Hematopoietic multipotent progenitor cell treated with erythropoietin and hydrocortisone succinate and interleukin-3 and kit ligand, for 4 days (in vitro differentiated cells): Measurements from ENCODE around the gene ANLN.
"Not testable (repeated sequence)": the region's sequence is repeated elsewhere in the genome, so short reads cannot be mapped to it uniquely, and the experiment has no call there.

ENCODE experiments used
- DNase-seq: peaks from one replicate; pipeline ENCODE4 v3.0.0-alpha.2; 2015

ANLN gene

DNA sequence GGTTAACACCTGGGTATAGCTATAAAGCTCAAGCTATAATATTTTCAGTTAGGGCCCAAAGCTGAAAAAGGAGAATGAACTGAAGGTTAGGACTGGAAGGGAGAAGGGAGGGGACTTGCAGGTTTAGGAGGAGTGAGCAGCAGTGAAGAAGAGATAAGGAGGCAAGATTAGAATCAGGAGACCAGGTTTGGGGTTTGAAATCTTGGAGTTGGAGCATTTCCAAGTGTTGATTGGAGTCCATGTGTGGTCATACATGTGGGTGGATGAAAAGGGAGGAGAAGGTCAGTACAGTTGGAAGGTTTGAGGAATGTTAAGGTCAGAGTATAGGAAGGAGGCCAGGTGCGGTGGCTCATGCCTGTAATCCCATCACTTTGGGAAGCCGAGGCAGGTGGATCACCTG is 8.6 kb upstream of the ANLN start:
- no peak for DNase-seq

DNA sequence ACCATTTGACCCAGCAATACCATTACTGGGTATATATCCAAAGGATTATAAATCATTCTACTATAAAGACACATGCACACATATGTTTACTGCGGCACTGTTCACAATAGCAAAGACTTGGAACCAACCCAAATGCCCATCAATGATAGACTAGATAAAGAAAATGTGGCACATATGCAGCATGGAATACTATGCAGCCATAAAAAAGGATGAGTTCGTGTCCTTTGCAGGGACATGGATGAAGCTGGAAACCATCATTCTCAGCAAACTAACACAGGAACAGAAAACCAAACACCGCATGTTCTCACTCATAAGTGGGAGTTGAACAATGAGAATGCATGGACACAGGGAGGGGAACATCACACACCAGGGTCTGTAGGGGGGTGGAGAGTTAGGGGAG is 6.4 kb upstream of the ANLN start:
- not testable (repeated sequence) for DNase-seq

DNA sequence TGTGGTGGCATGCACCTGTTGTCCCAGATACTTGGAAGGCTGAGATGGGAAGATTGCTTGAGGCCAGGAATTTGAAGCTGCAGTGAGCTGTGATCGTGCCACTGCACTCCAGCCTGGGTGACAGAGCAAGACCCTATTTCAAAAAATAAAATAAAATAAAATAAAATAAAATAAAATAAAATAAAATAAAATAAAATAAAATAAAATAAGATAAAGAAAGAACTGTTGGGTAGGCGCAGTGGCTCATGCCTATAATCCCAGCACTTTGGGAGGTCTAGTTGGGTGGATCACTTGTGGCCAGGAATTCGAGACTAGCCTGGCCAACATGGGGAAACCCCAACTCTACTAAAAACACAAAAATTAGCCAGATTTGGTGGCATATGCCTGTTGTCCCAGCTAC is 4.0 kb upstream of the ANLN start:
- not testable (repeated sequence) for DNase-seq

DNA sequence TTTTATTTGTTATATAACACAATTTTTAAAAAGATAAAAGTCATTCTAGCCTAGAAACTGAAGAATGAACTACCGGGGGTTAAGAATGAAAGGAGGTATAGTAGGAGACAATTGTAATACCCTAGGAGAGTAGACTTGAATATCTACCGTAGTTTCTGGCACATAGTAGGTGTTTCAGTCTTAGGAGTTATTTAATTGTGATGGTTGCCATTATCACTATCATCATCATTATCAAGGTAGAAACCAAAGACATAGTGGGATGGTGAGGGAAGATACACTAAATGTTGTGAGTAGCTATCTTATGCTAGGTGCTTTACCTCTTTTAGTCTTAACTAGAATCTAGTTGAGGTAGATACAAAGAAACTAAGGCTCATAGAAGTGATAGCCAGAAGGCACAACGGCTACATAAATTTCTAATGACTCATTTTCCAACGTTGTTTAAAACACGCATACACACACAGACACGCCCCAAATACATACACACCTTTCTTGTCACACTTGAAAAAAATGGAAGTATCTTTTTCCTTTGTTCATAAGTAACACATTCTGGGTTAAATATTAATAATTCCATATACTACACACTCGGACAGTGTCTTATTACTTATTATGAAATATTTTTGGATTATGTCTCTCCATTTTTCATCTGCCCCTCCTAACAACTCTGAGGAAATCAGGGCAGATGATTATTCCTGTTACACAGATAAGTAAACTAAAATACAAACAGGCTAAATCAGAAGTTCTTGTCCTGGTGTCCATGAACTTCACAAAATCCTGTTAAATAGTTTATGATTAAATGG is 2.0 kb upstream of the ANLN start:
- no peak for DNase-seq

DNA sequence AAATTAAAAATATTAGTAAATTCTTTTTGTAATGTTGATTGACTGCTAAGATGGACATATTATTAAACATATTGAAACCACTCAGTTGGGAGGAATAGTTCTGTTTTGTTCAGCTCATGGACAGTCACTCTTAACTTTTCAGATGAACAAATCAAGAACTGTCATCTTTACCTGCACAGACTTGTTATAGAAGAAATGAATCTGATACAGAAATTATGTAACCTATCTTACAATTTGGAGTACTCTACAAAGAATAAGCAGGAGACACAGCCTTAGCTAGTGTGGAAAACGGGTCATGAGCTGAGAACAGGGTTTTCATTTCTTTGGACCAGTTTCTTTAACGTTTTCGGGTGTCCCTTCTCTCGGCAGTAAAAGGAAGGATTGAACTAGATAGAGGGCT is 1.2 kb upstream of the ANLN start:
- no peak for DNase-seq

DNA sequence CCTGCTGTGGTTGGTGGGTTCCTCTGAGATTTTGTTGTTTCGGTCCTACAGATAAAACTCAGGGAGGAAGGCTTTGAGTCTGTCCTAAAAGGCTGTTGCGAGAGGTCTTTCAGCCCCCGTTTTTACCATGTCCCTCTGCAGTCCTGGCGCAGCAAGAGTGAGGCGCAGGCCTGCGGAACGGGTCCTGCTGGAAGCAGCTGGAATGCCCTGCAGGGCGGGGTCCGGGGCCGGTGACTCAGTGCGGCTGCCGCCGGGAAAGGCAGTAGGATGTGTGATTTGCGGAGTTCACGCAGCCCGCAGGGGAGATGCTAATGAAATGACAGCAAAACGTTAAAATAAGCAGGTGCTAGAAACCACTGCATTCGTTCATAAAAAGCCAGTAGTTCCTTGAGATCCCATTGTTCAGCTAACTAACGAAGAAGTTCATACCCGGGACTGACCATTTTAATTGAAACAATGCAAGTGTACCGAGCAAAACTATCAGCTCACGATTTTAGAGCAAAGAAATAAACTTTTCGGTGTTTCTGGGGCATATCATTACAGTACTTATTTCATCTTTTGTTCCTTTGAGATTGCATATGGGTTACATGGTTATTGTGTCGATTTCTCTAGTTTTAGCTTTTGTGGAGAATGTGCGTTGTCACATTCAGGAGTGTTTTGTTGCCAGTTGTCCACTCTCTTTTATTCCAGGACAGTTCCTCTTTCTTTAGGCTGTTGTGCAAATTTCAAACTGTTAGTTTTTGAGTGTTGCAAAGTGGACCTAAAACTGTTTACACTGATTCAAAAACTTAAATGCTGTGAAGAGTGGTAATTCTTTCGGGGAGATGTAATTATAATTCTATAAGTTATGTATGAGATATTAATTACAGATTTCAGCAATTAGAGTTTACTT is 783 bp downstream of the ANLN start:
- peak; percentile 84 for DNase-seq

DNA sequence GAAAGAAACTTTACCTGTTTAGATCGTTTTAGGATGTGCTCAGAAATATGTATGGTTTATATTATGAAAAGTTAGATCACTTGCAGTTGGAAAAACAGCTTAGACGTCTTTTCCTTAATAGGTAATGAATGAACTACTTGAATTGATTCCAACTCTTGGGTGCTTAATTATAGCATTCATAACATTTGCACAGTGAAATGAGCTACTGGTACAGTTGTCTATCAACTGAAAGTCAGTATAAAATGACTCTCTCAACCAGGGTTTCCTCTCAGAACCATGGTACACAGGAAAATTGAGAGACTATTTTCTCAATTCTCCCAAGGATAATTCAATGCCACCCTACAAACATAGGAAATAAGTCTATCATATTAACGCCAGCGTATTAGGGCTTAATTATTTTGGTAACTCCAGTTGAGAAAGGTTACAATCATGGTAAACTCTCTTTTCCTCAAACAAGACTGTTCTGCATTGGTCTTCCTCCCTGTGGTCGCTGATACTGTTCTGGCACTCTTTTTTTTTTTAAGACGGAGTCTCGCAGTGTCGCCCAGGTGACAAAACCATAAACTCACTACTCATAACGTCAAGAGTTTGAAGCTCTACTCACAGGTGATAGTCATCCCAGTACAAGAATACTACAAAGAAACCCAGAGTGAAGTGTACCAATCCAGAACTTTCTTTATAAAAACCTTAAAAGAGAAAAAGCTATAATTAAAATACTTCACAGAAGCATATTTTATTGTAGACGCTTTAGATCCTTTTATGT is 2.0 kb downstream of the ANLN start:
- DNase-seq: peak; percentile 56

DNA sequence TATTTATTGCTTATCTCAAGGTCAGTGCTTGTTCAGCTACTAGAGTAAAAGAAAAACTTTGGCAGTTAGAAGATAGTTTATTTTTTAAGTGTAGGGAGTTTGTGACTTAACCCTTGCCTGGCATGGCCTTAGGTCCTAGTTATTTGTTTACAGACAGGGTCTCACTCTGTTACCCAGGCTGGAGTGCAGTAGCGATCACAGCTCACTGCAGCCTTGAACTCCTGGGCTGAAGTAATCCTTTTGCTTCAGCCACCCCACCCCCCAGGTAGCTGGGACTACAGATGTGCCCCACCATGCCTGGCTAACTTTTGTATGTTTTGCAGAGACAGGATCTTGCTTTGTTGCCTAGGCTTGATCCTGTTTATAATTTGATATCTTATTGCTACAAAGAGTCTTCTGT is 4.2 kb downstream of the ANLN start:
- no peak for DNase-seq

DNA sequence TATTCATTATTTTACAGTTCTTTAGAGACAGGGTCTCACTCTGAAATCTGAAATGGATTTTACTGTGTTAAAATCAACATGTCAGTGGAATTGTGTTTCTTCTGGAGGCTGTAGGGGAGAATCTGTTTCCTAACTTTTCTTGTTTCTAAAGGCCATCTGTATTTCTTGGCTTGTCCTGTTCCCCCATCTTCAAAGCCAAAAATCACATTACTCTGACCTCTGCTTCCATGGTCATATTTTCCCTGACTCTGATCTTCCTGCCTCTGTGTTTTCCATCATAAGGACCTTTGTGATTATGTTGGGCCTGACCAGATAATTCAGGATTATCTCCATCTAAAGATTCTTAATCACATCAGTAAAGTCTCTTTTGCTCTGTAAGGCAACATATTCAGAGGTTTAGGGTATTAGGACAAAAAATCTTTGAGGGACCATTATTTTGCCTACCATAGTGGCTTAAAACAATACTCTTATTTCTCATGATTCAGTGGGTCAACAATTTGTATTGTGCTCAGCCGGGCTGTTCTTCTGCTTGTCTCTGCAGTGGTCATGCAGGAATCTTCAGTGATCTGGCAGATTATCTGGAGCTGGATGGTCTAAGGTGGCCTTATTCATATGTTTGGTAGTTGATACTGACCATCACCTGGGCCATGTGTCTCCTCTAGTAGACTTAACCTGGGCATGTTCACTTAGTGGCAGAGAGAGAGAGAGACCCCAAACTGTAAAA is 5.7 kb downstream of the ANLN start:
- no peak for DNase-seq

DNA sequence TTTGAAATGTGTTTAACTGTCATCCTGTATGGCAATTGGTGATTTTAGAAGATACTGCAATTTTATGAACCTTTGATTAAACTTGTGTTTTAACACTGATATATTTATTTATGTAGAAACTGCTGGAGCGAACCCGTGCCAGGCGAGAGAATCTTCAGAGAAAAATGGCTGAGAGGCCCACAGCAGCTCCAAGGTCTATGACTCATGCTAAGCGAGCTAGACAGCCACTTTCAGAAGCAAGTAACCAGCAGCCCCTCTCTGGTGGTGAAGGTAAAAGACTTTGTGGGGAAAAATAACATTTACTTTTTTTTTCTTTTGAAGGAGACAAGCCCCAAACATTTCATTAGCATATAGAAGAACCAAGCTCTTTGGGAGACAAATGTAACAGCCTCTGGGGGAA is 6.5 kb downstream of the ANLN start:
- no peak for DNase-seq

DNA sequence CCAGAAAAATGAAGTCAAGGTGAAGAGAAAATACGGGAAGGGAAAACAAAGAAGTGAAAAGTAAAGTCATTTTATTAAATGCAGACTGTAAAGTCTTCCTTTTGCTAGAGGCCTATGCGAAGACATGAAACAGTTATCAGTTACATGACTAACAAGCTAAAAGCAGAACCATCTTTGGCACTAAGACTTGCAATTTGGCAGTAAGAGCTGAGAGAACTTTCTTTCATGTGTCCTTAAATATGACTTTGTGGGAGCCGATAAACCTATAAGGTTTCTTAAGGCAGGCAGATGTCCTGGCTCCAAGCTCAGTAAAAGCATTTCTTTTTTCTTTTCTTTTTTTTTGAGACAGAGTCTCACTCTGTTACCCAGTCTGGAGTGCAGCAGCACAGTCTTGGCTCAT is 10.4 kb downstream of the ANLN start:
- DNase-seq: no peak

DNA sequence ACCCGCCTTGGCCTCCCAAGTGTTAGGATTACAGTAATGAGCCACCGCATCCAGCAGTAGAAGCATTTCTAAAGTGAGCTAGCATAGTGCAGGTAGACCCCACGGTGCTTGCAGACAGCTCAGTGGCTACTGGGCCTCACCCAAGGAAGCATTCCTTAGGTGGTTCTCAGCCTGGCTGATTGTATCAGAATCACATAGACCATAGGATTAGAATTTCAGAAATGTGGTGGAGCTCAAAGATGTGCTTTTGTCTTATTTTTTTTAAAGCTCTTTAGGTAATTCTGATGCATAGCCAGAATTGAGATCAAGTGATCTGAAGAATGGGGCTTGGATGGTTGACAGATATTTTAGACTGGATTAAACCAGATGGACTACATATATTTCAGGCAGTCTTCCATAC is 10.9 kb downstream of the ANLN start:
- no peak for DNase-seq

DNA sequence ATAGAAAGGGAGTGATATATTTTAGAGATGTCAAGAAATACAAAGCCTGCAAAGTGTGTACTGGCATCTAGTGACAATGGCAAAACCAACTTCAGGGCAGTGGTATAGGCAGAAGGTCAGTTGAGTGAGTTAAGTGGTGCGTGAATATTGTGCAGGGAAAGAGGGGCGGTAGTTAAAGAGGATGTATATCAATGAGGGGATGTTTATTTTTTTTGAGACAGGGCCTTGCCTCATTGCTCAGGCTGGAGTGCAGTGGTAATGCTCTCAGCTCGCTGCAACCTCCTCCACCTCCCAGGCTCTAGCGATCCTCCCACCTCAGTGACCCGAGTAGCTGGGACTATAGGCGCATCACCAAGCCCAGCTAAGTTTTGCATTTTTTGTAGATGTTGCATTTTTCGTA is 13.8 kb downstream of the ANLN start:
- no peak for DNase-seq

DNA sequence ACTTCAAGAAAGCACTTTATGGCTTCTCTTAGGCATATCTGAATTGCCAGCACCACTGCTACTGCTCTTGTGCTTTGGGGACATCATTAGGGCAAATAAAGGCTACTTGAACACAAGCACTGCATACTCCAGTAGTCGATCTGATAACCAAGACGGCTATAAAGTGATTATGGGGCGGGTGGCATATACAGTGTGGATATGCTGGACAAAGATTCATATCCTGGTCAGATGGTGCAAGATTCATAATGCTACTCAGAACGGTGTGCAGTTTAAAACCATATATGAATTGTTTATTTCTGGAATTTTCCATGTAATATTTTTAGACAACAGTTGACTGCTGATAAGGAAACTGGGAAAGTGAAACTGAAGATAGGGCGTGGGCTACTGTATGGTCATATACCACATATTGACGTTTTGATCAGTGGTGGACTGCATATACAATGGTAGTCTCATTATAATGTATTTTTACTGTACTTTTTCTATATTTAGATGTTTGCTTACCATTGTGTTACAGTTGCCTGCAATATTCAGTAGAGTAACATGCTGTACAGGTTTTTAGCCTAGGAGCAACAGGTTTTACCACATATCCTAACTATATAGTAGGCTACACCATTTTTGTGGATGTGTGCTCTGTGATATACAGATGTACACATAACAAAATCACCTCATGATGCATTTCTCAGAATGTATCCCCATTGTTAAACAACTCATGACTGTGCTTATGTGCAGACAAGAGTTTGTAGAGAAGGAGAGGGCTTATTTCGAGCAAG is 15.2 kb downstream of the ANLN start:
- peak; percentile 53 for DNase-seq

DNA sequence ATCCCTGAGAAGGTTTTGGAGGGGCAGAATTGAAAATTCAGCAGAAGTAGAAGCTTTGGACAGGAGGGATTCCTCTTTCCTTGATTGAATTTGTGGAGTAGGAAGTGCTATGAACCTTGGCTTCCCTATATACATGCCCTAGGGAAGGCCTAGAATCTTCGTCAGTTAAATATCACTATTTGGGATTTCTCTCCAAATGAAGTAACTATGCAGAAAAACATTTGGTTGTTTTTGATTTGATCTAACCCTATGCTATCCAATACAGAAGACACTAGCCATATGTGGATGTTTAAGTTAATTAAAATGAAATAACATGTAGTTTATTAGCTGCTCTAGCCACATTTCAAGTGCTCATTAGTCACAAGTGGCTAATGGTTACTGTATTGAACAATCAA is 15.7 kb downstream of the ANLN start:
- no peak for DNase-seq

DNA sequence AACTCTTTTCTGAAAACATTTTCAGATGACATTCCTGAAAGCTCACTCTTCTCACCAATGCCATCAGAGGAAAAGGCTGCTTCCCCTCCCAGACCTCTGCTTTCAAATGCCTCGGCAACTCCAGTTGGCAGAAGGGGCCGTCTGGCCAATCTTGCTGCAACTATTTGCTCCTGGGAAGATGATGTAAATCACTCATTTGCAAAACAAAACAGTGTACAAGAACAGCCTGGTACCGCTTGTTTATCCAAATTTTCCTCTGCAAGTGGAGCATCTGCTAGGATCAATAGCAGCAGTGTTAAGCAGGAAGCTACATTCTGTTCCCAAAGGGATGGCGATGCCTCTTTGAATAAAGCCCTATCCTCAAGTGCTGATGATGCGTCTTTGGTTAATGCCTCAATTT is 16.5 kb downstream of the ANLN start:
- no peak for DNase-seq

DNA sequence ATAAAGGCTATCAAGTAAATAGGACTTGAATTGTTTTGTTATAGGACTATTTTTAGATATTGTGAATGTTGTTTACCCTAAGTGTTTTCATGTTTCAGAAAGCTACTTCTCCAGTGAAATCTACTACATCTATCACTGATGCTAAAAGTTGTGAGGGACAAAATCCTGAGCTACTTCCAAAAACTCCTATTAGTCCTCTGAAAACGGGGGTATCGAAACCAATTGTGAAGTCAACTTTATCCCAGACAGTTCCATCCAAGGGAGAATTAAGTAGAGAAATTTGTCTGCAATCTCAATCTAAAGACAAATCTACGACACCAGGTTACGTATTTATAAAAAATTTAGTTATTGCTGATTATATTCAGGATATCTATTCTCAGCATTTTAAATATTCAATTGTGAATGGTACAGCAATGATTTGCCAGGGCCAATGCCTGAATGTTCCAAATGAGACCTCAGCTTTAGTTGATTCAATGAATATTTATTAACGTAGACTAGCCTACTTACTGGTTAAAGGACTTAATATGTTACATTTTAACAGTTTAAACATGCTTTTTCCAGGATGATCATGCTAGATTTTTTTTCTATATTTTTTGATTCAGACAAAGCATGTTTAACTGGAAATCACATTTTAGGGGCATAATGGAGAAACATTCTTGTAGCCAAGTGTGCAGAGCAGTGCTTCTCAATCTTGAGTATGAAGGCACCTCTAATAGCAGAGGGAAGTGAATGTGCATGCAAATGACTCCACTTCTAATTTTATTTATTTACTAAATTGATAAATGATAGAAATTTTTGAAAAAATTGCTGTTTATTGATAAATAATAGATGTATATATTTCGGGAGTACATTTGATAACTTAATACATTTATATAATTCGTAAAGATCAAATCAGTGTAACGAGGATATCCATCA is 18.2 kb downstream of the ANLN start:
- DNase-seq: no peak

DNA sequence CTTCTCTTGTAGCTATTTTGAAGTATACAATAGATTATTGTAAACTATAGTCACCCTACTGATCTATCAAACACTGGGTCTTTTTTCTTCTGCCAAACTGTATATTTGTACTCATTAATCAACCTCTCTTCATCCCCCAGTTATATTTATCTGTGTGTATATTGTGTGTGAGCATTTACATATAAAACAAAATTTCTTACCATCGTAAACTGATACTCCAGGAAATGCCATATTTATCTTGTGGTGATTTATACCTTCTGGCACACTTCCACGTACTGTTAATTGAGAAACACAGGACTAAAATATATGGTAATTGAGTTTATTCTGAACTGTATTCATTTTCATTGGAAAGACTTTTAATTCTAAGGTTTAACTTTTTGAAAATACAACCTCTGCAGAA is 18.9 kb downstream of the ANLN start:
- DNase-seq: no peak

DNA sequence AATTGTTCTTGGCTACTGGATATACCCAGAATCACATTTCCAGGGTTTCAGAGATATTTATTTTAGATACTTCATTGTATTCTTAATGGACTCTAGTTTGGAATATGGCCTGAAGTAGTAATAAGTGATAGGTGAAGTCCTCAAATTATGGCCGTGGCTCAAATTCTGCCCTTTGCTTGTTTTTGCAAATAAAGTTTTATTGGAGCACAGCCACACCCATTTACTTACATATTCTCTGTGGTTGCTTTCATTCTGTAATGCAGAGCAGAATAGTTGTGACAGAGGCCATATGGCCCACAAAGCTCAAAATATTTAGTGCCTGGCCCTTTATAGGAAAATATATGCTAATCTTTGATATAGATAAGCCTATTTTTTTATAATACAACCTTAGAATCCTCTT is 19.5 kb downstream of the ANLN start:
- DNase-seq: no peak

DNA sequence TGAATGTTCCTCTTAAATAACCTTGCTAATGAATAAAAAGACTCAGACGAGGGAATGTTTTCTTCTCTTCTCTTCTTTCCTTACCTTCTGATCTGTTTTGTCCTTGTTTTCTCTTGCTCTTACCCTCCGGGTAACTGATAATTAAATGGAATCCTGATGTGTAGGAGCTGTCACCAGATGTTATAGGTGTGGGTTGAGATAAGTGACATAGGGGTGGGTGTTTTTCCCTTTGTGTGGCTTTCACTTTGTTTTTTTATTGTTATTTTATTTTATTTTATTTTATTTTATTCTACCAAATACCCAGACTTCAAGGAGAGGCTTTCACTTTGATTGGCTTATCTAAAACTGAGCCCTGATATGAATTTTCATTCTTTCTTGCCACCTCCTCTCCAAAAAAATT is 25.5 kb downstream of the ANLN start:
- peak; percentile 43 for DNase-seq

DNA sequence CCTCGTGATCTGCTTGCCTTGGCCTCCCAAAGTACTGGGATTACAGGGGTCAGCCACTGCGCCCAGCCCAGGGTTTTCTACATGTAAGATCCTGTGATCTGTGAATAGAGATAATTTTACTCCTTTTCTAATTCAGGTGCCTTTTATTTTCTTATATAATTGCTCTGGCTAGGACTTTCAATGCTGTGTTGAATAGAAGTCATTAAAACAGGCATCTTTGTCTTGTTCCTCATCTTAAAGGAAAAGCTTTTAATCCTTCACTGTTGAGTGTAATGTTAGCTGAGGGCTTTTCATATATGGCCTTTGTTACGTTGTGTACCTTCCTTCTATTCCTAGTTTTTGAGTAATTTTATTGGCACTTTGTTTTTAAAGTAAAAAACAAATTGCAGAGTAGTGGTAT is 26.6 kb downstream of the ANLN start:
- DNase-seq: no peak
